HEK293 (cell line): ENCODE measurements around the gene HOOK1.

ENCODE experiments used
- CTCF ChIA-PET: fragments of 350-600 bp; formaldehyde crosslinking; extraction: SDS; loops from one replicate; lab custom pipeline; 2021; ENCODE audit warnings: antibody characterized with exemption; lab: Yijun Ruan, JAX
- POLR2A ChIA-PET: fragments of 300-600 bp; formaldehyde crosslinking; extraction: SDS; loops from one replicate; lab custom pipeline; 2020; ENCODE audit warnings: antibody characterized with exemption, inconsistent platforms; lab: Yijun Ruan, JAX
- H3K27ac ChIP-seq: fragments of 200-500 bp; sonication (Bioruptor generic); 2 replicates; pipeline ENCODE4 v1.5.1; 2014; ENCODE audit warnings: low read depth, low read length, control low read depth, inconsistent platforms; ENCODE audit errors: extremely low read depth
- H3K36me3 ChIP-seq, 2 experiments: fragments of 200-500 bp in 1 of 2; sonication (Bioruptor generic) in 1 of 2; 1 replicate in 1 of 2; 2 replicates in 1 of 2; pipeline ENCODE4 v1.5.1; 2014 to 2017; ENCODE audit warnings: inconsistent platforms in 2 of 2, low read length in 2 of 2; ENCODE audit not compliant: control insufficient read depth in 2 of 2, insufficient read depth in 1 of 2
- H3K4me1 ChIP-seq: fragments of 200-500 bp; sonication (Bioruptor generic); 2 replicates; pipeline ENCODE4 v1.5.1; 2014; ENCODE audit warnings: mild to moderate bottlenecking, low read length, inconsistent platforms; ENCODE audit not compliant: control insufficient read depth, insufficient read depth
- H3K4me3 ChIP-seq: 2 replicates; pipeline ENCODE4 v1.5.1; 2011; ENCODE audit warnings: low read depth, mild to moderate bottlenecking, control low read depth, low read length, moderate library complexity
- H3K9me3 ChIP-seq: fragments of 200-500 bp; sonication (Bioruptor generic); 2 replicates; pipeline ENCODE4 v1.5.1; 2014; ENCODE audit warnings: low read depth, low read length, inconsistent platforms; ENCODE audit not compliant: control insufficient read depth, insufficient read depth
- AEBP2 ChIP-seq: fragments of 450-650 bp; formaldehyde crosslinking; IDR thresholded peaks from 2 replicates; pipeline ENCODE4 v1.5.1; 2016; ENCODE audit warnings: missing biosample characterization, missing genetic modification characterization, borderline replicate concordance
- GLI2 ChIP-seq: fragments of 450-650 bp; formaldehyde crosslinking; IDR thresholded peaks from 2 replicates; pipeline ENCODE4; 2017; ENCODE audit warnings: missing biosample characterization, missing genetic modification characterization, low read depth, borderline replicate concordance
- GLIS2 ChIP-seq: fragments of 450-650 bp; formaldehyde crosslinking; IDR thresholded peaks from 2 replicates; pipeline ENCODE4 v1.5.1; 2016; ENCODE audit warnings: missing biosample characterization, missing genetic modification characterization
- IKZF3 ChIP-seq: fragments of 450-650 bp; IDR thresholded peaks from 2 replicates; pipeline ENCODE4 v1.5.0; 2018; ENCODE audit warnings: missing biosample characterization, mild to moderate bottlenecking, missing genetic modification characterization, moderate library complexity
- KLF8 ChIP-seq: fragments of 450-650 bp; formaldehyde crosslinking; IDR thresholded peaks from 2 replicates; pipeline ENCODE4 v1.5.1; 2016; ENCODE audit warnings: missing biosample characterization, missing genetic modification characterization
- TCF7L2 ChIP-seq: IDR thresholded peaks from 2 replicates; pipeline ENCODE4 v1.6.1; 2011; ENCODE audit warnings: low read depth, mild to moderate bottlenecking, inconsistent platforms, low read length, moderate library complexity, borderline replicate concordance
- TRIM28 ChIP-seq: IDR thresholded peaks from 2 replicates; pipeline ENCODE4 v1.6.1; 2011; ENCODE audit warnings: low read length, control low read depth, borderline replicate concordance
- ZNF138 ChIP-seq: fragments of 450-650 bp; formaldehyde crosslinking; IDR thresholded peaks from 2 replicates; pipeline ENCODE4 v1.5.1; 2016; ENCODE audit warnings: missing biosample characterization, missing genetic modification characterization, borderline replicate concordance
- ZNF157 ChIP-seq: fragments of 450-650 bp; formaldehyde crosslinking; IDR thresholded peaks from 2 replicates; pipeline ENCODE4 v1.5.1; 2016; ENCODE audit warnings: missing biosample characterization, missing genetic modification characterization
- ZNF433 ChIP-seq: fragments of 450-650 bp; formaldehyde crosslinking; IDR thresholded peaks from 2 replicates; pipeline ENCODE4 v1.5.1; 2016; ENCODE audit warnings: missing biosample characterization, missing genetic modification characterization, low read depth
- ZNF501 ChIP-seq: fragments of 450-650 bp; formaldehyde crosslinking; IDR thresholded peaks from 2 replicates; pipeline ENCODE4 v1.5.1; 2016; ENCODE audit warnings: missing biosample characterization, missing genetic modification characterization
- ZNF530 ChIP-seq: fragments of 450-650 bp; formaldehyde crosslinking; IDR thresholded peaks from 2 replicates; pipeline ENCODE4 v1.5.1; 2016; ENCODE audit warnings: low read depth, missing biosample characterization, missing genetic modification characterization
- ZNF654 ChIP-seq: fragments of 450-650 bp; formaldehyde crosslinking; IDR thresholded peaks from 2 replicates; pipeline ENCODE4 v1.5.1; 2016; ENCODE audit warnings: low read depth, missing biosample characterization, missing genetic modification characterization
- ZNF76 ChIP-seq: fragments of 450-650 bp; formaldehyde crosslinking; IDR thresholded peaks from 2 replicates; pipeline ENCODE4; 2016; ENCODE audit warnings: low read depth, missing biosample characterization, missing genetic modification characterization, borderline replicate concordance
- ZXDB ChIP-seq: fragments of 450-650 bp; formaldehyde crosslinking; IDR thresholded peaks from 2 replicates; pipeline ENCODE4 v1.5.1; 2016; ENCODE audit warnings: missing biosample characterization, missing genetic modification characterization
- TF ChIP-seq, protein P1 (sequence below): fragments of 450-650 bp; formaldehyde crosslinking; IDR thresholded peaks from 2 replicates; pipeline ENCODE4 v1.5.1; 2016; ENCODE audit warnings: missing biosample characterization, missing genetic modification characterization

HOOK1 gene

DNA sequence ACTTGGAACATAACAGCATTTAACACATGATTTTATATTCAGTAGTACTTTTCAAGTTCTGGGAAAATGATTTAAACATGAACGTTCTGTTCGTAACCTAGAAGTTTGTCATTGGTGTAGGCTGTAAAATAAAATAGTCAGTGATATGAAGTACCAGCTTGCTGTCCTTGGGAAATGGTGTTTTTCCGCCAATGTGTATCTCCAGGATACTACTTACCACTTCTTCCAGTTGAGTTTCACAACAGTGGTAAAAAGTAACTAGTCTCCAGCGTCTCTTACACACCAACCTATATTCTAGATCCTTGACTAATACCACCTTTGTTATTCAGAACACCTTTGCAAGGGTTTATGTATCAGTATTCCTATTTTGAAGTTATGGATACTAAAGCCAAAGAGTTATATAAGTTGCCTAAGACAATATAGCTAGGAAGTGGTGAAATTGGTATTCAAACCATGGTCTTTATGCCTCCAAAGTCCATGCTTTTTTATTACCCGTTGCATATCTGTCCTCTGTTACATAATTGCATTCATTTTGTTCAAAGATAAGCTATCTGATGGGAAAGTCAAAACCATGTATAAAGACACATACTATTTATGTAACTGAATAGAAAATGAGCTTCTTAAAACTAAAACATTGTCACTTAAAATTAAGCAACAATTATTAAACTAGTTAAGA, 43.1 kb downstream of the HOOK1 start:
- Histone ChIP-seq H3K27ac (no peak overlapping the region), H3K9me3 (no peaks in the 10 kb centered on the region), H3K4me1 (no peaks in the 10 kb centered on the region), H3K4me3 (no peak overlapping the region), H3K36me3 (peaks cover 5 to 22% of the 10 kb centered on the region in 2 experiments)
- POLR2A ChIA-PET, result no interaction called here
- CTCF ChIA-PET, result interaction anchor here (0.6 to 3.4 kb wide), 5 partner anchors 21 to 907 kb away, joined by 3 to 12 read pairs (median 4); no protein-coding TSS in a partner anchor
- TF ChIP-seq ZNF76, result no peak
- no peak for TF ChIP-seq ZXDB (tag by site-specific recombination)
- TF ChIP-seq ZNF157 (tag by site-specific recombination), result no peak

- TF ChIP-seq KLF8 (tag by site-specific recombination) (no peak), ZNF501 (tag by site-specific recombination) (no peak), ZNF433 (tag by site-specific recombination) (no peak), IKZF3 (tag by site-specific recombination) (no peak), GLI2 (tag by site-specific recombination) (no peak), ZNF654 (tag by site-specific recombination) (no peak), ZNF138 (tag by site-specific recombination) (no peak), AEBP2 (tag by site-specific recombination) (no peak), TCF7L2 (no peak), ZNF530 (tag by site-specific recombination) (no peak), GLIS2 (tag by site-specific recombination) (no peak)
- TF ChIP-seq, protein P1, sequence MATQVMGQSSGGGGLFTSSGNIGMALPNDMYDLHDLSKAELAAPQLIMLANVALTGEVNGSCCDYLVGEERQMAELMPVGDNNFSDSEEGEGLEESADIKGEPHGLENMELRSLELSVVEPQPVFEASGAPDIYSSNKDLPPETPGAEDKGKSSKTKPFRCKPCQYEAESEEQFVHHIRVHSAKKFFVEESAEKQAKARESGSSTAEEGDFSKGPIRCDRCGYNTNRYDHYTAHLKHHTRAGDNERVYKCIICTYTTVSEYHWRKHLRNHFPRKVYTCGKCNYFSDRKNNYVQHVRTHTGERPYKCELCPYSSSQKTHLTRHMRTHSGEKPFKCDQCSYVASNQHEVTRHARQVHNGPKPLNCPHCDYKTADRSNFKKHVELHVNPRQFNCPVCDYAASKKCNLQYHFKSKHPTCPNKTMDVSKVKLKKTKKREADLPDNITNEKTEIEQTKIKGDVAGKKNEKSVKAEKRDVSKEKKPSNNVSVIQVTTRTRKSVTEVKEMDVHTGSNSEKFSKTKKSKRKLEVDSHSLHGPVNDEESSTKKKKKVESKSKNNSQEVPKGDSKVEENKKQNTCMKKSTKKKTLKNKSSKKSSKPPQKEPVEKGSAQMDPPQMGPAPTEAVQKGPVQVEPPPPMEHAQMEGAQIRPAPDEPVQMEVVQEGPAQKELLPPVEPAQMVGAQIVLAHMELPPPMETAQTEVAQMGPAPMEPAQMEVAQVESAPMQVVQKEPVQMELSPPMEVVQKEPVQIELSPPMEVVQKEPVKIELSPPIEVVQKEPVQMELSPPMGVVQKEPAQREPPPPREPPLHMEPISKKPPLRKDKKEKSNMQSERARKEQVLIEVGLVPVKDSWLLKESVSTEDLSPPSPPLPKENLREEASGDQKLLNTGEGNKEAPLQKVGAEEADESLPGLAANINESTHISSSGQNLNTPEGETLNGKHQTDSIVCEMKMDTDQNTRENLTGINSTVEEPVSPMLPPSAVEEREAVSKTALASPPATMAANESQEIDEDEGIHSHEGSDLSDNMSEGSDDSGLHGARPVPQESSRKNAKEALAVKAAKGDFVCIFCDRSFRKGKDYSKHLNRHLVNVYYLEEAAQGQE, result no peak
- Histone ChIP-seq H3K4me3 (no peak overlapping the region), H3K36me3 (peaks cover 34 to 65% of the 10 kb centered on the region in 2 experiments), H3K4me1 (no peaks in the 10 kb centered on the region), H3K9me3 (no peaks in the 10 kb centered on the region), H3K27ac (no peak overlapping the region)
- CTCF ChIA-PET, result interaction anchor here (0.8 to 1.0 kb wide), 2 partner anchors 12 to 81 kb away, joined by 3 to 4 read pairs; no protein-coding TSS in a partner anchor
- POLR2A ChIA-PET, result interaction anchor here (1.1 kb wide), 1 partner anchor 51 kb away, joined by 3 read pairs; no protein-coding TSS in a partner anchor
Measured at GRCh38 chr1:59866462-59866861, 51.7 kb downstream of the HOOK1 start.

GRCh38 chr1:59871746-59872145, 57.0 kb downstream of the HOOK1 start:
- no peak for TF ChIP-seq TRIM28
- Histone ChIP-seq H3K36me3 (peaks cover 25 to 51% of the 10 kb centered on the region in 2 experiments), H3K4me1 (no peaks in the 10 kb centered on the region), H3K9me3 (no peaks in the 10 kb centered on the region), H3K27ac (no peak overlapping the region), H3K4me3 (no peak overlapping the region)
- CTCF ChIA-PET, result interaction anchor here (0.9 to 1.4 kb wide), 2 partner anchors 8 to 75 kb away, joined by 5 to 6 read pairs; no protein-coding TSS in a partner anchor
- POLR2A ChIA-PET, result no interaction called here
